HG03575 (cell line): Measurements from ENCODE around the gene TDRD5.
"Not testable (repeated sequence)": the region's sequence is repeated elsewhere in the genome, so short reads cannot be mapped to it uniquely, and the experiment has no call there.

ENCODE experiments used
- ATAC-seq: cut with Tn5 transposase; IDR thresholded peaks from one replicate; pipeline ENCODE4 v1.9.1; 2021; ENCODE audit not compliant: unreplicated experiment, insufficient number of reproducible peaks, low FRiP score; ENCODE audit errors: extremely low read depth

TDRD5 gene

DNA sequence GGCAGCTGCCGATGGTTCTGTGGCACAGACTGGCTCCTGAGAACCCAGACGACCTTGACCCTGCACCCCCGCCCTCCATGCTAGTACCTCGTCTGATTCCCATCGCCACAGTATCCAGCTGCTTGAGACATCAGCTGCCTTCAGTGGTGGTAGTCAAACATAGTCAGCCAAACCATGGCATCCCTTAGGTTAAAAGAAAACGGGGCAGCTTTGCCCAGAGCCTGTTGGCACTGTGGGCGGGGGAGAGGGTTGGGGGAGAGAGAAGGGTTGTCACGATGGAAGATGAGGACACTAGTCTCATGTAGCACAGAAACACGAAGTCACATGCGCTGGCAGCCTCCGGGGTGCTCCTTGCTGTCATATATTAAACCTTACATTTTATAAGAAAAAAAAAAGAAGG is 961 bp upstream of the TDRD5 start:
- ATAC-seq = no peak

DNA sequence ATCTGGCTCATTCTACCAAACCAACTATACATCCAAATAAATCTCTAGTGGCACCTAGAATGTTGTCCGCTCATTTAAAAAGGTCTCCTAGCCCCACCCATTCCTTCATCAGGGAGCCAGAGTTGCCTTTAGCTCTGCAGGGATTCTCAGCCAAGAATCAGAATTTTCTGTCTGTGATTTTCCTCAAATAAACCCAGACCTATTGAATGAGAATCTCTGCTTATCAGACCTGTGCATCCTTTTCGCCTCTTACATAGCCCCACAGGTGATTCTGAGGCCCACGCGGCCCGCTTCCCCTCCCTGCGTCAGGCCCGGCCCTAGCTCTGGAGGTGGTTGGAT is 410 bp upstream of the TDRD5 start:
- no peak for ATAC-seq

GRCh38 chr1:179598631-179599030 is 7.0 kb downstream of the TDRD5 start:
- ATAC-seq = no peak

GRCh38 chr1:179599623-179600249 is 8.1 kb downstream of the TDRD5 start:
- no peak for ATAC-seq

DNA sequence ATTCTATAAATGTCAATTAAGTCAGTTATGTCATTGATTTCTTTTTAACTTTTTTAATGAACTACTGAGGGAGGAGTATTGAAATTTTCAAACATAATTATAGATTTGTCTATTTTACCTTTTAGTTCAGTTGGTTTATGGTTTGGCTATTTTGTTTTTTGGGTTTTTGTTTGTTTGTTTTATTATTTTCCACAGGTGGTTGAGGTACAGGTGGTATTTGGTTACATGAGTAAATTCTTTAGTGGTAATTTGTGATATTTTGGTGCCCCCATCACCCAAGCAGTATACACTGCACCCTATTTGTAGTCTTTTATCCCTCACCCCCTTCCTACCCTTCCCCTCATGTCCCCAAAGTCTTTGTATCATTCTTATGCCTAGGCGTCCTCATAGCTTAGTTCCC is 9.5 kb downstream of the TDRD5 start:
- no peak for ATAC-seq

GRCh38 chr1:179612361-179612760 is 20.7 kb downstream of the TDRD5 start:
- no peak for ATAC-seq

DNA sequence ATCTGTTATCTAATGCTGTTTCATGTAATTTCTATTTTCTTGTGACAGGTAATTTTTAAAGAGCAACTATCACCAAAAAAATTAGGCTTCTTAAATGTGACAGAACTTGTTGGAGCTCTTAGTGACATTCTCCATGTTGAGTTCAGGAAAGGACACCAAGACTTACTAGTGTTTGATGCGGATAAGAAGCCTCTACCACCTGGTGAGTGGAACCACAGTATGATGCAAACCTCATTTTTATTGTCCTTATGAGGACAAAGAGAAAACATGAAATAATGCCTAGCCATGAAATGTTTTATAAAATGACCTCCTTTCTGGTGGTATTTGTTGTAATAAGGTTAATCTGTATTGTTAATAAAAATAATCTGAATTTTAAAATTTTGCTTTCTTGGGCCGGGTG is 39.1 kb downstream of the TDRD5 start:
- no peak for ATAC-seq

DNA sequence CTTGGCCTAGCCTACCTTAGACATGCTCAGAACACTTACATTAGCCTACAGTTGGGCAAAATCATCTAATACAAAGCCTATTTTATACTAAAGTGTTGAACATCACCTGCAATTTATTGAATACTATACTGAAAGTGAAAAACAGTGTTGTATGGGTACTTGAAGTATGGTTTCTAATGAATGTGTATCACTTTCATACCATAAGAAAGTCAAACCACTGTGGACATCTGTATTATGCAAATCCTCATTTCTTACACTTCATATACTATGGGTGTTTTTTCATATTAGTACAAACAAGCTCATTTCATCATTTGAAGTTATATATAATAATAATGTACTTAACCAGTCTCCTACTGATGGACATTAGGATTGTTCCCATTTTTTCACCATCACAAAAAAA is 41.2 kb downstream of the TDRD5 start:
- no peak for ATAC-seq

DNA sequence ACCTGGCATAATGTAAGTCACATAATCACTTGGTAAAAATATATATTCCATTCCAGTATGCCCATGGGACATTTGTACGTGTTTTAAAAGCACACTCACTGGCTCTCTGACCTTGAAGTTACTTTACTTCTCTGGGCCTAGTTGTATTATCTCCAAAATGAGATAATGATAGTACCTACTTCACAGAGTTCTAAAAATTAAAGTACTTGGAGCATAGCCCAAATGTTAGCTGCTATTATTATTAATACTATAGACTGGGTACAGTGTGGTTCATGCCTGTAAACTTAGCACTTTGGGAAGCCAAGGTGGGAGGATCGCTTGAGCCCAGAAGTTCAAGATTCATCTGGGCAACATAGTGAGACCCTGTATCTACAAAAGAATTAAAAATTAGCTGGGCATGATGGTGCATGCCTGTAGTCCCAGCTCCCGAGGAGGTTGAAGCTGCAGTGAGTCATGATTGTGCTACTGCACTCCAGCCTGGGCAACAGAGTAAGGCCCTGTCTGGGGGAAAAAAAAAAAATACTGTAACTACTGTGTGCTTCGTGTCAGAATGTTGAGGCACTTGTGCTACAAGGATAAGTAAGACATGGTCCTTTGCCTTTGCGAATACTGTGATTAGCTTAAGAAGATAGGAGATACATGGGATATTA is 45.7 kb downstream of the TDRD5 start:
- ATAC-seq = no peak

GRCh38 chr1:179661018-179661417 is 69.4 kb downstream of the TDRD5 start:
- ATAC-seq = no peak

DNA sequence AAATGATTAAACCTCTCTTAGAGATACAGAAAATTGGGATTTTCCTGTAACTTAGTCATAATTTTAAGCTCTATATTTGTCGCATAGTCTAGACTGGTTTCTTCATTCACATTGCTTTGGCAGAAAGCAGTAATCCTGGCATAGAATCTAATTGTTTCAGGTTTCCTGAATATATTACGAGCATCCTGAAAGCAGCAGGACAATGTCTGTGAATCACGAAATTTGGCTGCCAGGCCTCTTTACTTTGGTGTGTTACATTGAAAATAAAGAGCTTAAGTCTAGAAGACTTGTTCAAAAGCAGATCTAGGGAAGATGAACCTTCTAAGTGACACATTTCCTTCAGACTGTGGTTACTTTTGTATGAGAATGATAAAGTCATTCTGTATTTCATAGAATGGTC is 72.2 kb downstream of the TDRD5 start:
- ATAC-seq = no peak

DNA sequence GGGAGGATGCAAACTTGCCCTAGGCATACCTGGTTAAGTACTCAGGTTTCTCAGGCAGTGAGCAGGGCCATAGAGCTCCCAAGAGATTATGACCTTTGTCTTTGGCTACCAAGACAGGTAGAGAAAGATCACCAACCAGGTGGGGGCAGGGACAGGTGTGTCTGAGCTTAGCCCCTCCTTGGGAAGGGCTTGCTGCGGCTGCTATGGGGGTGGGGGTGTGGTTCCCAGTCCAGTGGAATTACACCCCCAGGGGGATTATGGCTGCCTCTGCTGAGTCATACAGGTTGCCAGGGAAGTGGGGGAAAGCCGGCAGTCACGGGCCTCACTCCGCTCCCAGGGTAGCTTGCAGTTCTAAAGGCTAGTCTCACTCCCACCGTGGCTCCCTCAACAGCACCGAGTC is 86.2 kb downstream of the TDRD5 start:
- no peak for ATAC-seq

GRCh38 chr1:179694530-179694929 is 102.9 kb downstream of the TDRD5 start:
- ATAC-seq = not testable (repeated sequence)

GRCh38 chr1:179702946-179703539 is 111.4 kb downstream of the TDRD5 start:
- ATAC-seq = no peak

DNA sequence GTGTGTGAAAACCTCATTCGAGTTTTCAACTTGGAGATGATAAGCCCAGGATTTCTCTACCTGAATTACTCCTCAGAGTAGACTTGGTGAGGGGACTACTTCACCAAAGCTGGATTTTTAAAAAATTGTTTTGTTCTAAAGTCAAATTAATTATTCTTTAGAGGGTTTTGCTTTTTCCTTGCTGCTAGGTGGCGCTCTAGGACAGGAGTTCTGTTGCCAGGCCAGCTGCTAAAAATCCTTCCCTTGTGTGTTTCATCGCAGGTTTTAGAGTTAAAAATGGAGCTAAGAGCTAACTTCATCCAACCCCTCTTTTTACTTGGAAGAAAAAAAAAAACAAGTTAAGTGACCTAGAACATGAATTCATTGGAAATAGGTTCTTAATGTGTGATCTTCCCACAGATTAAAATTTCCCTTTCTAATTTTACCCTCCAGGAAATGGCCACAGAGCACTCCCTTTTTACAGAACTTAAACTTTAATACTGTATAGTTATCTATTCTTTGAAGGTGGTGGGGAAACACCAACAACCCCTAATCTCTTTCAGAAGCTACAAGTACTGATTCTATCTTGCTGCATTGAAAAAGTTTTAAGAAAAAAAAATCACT is 114.8 kb downstream of the TDRD5 start:
- no peak for ATAC-seq

DNA sequence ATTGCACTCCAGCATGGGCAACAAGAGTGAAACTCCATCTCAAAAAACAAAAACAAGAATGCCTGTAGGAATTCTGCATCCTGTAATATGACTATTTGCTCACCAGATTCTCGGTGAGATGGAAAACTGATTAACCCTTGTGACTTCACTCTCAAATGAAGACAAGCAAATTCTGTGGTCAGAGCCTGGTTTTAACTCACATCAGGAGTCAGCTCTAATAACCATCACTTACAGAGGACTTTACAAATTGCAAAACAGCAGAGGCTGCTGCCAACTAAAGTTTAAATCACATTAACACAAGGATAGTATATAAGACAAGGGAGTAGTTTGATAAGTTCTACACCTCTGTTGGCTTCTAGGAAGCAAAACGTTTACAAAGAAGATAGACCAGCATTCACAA is 115.8 kb downstream of the TDRD5 start:
- no peak for ATAC-seq

DNA sequence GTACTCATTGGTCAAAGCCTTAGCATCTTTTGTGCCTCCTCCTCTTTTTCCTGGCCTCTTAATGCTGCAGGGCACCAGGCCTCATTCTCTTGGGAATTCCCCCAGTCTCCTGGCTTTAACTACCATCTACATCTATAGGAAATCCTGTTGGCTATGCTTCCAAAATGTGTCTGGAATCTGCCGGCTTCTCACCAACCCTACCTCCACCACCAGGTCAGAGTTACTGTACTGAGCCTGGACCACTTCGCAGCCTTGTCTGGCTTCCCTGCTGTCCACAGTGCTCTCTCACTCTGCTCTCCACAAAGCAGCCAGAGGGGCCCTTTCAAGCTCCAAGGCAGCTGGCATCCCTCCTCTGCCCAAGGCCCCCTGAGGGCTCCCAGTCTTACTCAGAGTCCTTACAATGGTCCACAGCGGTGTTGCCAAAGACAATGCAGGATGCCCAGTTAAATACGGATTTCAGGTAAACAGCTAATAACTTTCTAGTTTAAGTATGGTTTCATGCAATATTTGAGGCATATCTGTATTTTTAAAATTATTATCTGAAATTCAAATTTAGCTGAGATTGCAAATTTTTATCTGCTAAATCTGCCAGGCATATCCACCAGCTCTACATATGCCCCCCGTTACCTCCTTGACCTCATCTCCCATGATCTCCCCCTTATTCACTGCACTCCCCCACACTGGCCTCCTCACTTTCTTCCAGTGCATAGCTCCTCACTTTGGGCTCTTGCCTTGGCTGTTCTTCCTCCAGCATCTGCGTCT is 117.0 kb downstream of the TDRD5 start:
- ATAC-seq = no peak

GRCh38 chr1:179709841-179710329 is 118.3 kb downstream of the TDRD5 start:
- ATAC-seq = no peak

GRCh38 chr1:179714159-179714558 is 122.5 kb downstream of the TDRD5 start:
- ATAC-seq = no peak

DNA sequence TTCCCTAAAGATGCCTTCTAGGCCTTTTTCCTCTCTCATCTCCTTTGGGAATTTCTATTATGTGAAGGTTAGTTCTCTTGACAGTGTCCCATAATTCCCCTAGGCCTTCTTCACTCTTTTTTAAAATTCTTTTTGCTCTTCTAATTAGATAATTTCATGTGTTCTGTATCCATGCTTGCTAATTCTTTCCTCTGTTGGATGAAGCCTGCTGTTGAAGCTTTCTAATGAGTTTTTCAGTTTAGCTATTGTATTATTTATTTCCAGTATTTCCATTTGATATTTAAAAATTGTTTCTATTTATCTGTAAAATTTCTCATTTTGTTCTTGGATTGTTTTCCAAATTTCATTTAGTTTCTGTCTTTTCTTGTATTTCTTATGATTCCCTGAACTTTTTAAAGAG is 123.0 kb downstream of the TDRD5 start:
- no peak for ATAC-seq
